DND-41 (cell line): ENCODE data around the gene MMP28.

Experiments
- CTCF ChIP-seq: IDR thresholded peaks from 2 replicates; pipeline ENCODE4 v1.5.1; 2012; ENCODE audit warnings: borderline replicate concordance, low read length, moderate library complexity, mild to moderate bottlenecking; ENCODE audit not compliant: poor library complexity, severe bottlenecking; ENCODE audit errors: extremely low read depth
- EZH2 ChIP-seq: IDR thresholded peaks from 3 replicates; pipeline ENCODE4 v1.6.1; 2012; ENCODE audit warnings: borderline replicate concordance, low read depth, mild to moderate bottlenecking, moderate library complexity, low read length, inconsistent platforms; ENCODE audit not compliant: severe bottlenecking

- TF ChIP-seq CTCF (peak; percentile 97), EZH2 (no peak)
Measured at GRCh38 chr17:35808962-35809854, 13.8 kb upstream of the MMP28 start, which contains the start of gene TAF15.
